ENCODE measurements around the gene TNFRSF14.

Gene TNFRSF14

GRCh38 chr1:2530513-2531361 lies 25.4 kb upstream of the TNFRSF14 start:
- H3K4me3 ChIP-seq (ENCODE audit: control insufficient read depth, low read depth, low read length): no peak overlapping the region
- TF ChIP-seq CTCF (IDR thresholded peaks at IDR 0.05; ENCODE audit: control insufficient read depth, insufficient read depth, low read depth, low read length, missing control alignments): no peak
- DNase-seq (ENCODE audit: low read depth): no peak

- no peak for TF ChIP-seq CTCF (IDR thresholded peaks at IDR 0.05; ENCODE audit: control insufficient read depth, insufficient read depth, low read depth, low read length, missing control alignments)
- no peak overlapping the region for H3K4me3 ChIP-seq (ENCODE audit: control insufficient read depth, low read depth, low read length)
- no peak for DNase-seq (ENCODE audit: low read depth)
Measured at GRCh38 chr1:2532485-2533160, 23.5 kb upstream of the TNFRSF14 start.

- no peak for DNase-seq (ENCODE audit: low read depth)
Measured at GRCh38 chr1:2533365-2533764, 22.8 kb upstream of the TNFRSF14 start.

GRCh38 chr1:2534315-2534686 lies 21.9 kb upstream of the TNFRSF14 start:
- no peak for TF ChIP-seq CTCF (IDR thresholded peaks at IDR 0.05; ENCODE audit: control insufficient read depth, insufficient read depth, low read depth, low read length, missing control alignments)
- no peak for DNase-seq (ENCODE audit: low read depth)
- no peak overlapping the region for H3K4me3 ChIP-seq (ENCODE audit: control insufficient read depth, low read depth, low read length)

More at GRCh38 chr1:2533365-2533764, 22.8 kb upstream of the TNFRSF14 start:
- H3K4me3 ChIP-seq (ENCODE audit: control insufficient read depth, low read depth, low read length): no peak overlapping the region
- no peak for TF ChIP-seq CTCF (IDR thresholded peaks at IDR 0.05; ENCODE audit: control insufficient read depth, insufficient read depth, low read depth, low read length, missing control alignments)

- H3K4me3 ChIP-seq (ENCODE audit: control insufficient read depth, low read depth, low read length): no peak overlapping the region
- TF ChIP-seq CTCF (IDR thresholded peaks at IDR 0.05; ENCODE audit: control insufficient read depth, insufficient read depth, low read depth, low read length, missing control alignments): no peak
- DNase-seq (ENCODE audit: low read depth): no peak
Measured at GRCh38 chr1:2534687-2535441, 21.3 kb upstream of the TNFRSF14 start.

GRCh38 chr1:2535455-2535854 lies 20.7 kb upstream of the TNFRSF14 start:
- no peak overlapping the region for H3K4me3 ChIP-seq (ENCODE audit: control insufficient read depth, low read depth, low read length)
- TF ChIP-seq CTCF (IDR thresholded peaks at IDR 0.05; ENCODE audit: control insufficient read depth, insufficient read depth, low read depth, low read length, missing control alignments): no peak
- DNase-seq (ENCODE audit: low read depth): no peak

All from AG09309 (cell line).